Breast epithelium (tissue), 4 donors: ENCODE measurements around the gene MLC1. TPM values are rescaled to one million over a fixed set of nuclear protein-coding genes. Genes with fewer than 3 reads are reported as not detected.

Experiments used
- DNase-seq, 2 donors: peaks; one replicate each; pipeline ENCODE4 v3.0.0-alpha.2; 2019; ENCODE audit warnings: low spot score in 2 of 2
- H3K27ac ChIP-seq, 2 donors: fragments of 200-600 bp; sonication (generic) in 1 of 2; one replicate each; pipeline ENCODE4 v1.5.1; 2016 to 2019; ENCODE audit warnings: mild to moderate bottlenecking in 1 of 2
- H3K27me3 ChIP-seq, 2 donors: fragments of 200-600 bp; sonication (generic) in 1 of 2; one replicate each; pipeline versions ENCODE4 v1.5.1 to v1.6.0; 2017 to 2019; ENCODE audit warnings: control low read depth in 1 of 2, mild to moderate bottlenecking in 1 of 2
- H3K36me3 ChIP-seq: fragments of 200-600 bp; one replicate; pipeline ENCODE4 v1.5.1; 2019
- H3K4me1 ChIP-seq, 2 donors: fragments of 200-600 bp; sonication (generic); one replicate each; pipeline ENCODE4 v1.5.1; 2016 to 2019; ENCODE audit warnings: control low read depth in 1 of 2
- H3K4me3 ChIP-seq, 3 donors: fragments of 200-600 bp; sonication (generic); 1 replicate in 2 of 3; 2 replicates in 1 of 3; pipeline ENCODE4 v1.5.1; 2016 to 2019; ENCODE audit warnings: mild to moderate bottlenecking in 3 of 3, moderate library complexity in 2 of 3
- H3K9me3 ChIP-seq, 2 donors: fragments of 200-600 bp; sonication (generic) in 1 of 2; one replicate each; pipeline ENCODE4 v1.5.1; 2016 to 2019; ENCODE audit warnings: control low read depth in 1 of 2
- POLR2A ChIP-seq: fragments of 450-650 bp; IDR thresholded peaks from one replicate; pipeline ENCODE4 v1.6.1; 2016; ENCODE audit warnings: antibody characterized with exemption, mild to moderate bottlenecking, moderate library complexity
- POLR2AphosphoS5 ChIP-seq, 3 donors: sonication (generic); formaldehyde crosslinking; IDR thresholded peaks; one replicate each; pipeline ENCODE4 v1.6.1; 2017; ENCODE audit warnings: antibody characterized with exemption in 3 of 3
- intact Hi-C: fragments of 100-400 bp; cut with DNase I; formaldehyde crosslinking; loops from one replicate; pipeline ENCODE4 v1.15.1; 2023; ENCODE audit warnings: low total_unique reads
- total RNA-seq, 3 donors: library from RNA; depleted of rRNA; stranded (reverse); fragments of >200 nt; gene quantifications; one replicate each; pipeline ENCODE4 v1.1.0, GENCODE V29; 2016
- TF ChIP-seq, protein P1 (sequence below), 3 donors: fragments of 450-650 bp; IDR thresholded peaks; one replicate each; pipeline ENCODE4 v1.5.1; 2016 to 2017; ENCODE audit warnings: antibody characterized with exemption in 3 of 3, mild to moderate bottlenecking in 3 of 3, moderate library complexity in 3 of 3

MLC1 gene
- total RNA-seq, 3 donors from 2014 or later: 0.15 TPM; not detected in 2

DNA sequence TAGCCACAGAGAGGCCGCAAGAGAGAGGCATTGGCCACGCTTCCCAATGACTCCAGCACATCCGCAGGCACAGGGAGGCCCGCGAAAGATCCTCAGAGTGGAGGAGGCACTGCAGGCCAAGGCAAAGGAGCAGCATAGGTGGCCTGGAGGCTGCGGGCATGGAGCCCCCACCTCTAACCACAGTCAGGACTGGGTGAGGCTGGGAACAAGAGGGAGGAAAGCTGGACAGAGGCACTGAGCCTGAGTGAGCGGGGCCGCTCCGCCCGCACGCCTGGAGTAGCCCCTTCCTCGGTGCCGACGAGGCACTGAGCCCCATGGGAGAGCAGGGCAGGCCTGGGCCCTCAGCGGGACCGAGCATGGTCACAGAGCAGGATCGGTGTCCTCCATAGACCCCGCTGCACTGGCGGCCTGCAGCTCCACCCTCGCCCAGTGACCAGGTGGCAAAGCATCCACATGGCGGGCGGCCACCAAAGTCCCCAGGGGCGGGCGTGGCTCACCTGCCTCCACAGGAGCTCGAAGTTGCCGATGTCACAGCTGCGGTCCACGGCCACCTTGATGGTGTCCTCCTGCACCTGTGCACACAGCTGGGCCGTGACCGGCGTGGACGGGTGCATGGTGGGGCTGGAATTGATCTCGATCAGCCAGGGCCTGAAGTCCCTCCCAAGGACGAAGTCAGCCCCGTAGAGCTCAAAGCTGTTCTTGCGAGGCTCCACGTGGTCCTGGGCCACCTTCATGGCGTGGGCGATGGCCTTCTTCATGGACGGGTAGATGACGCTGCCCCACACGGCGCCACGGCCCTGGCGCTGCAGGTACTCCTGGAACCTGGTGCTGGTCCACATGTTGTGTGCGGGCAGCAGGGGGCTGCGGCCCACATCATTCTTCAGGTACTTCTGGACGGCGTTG is 53.8 kb downstream of the MLC1 start:
- no peak overlapping the region for H3K27ac ChIP-seq
- intact Hi-C loops: loop anchor here (5.0 kb wide), 1 partner anchor 104 kb away; no protein-coding TSS in a partner anchor
- DNase-seq: no peak
- H3K4me1 ChIP-seq: peaks cover 0 to 6% of the 10 kb centered on the region in 2 donors
- H3K36me3 ChIP-seq: no peaks in the 10 kb centered on the region
- H3K9me3 ChIP-seq: no peaks in the 10 kb centered on the region
- H3K27me3 ChIP-seq: peaks cover 0 to 22% of the 10 kb centered on the region in 2 donors
- TF ChIP-seq POLR2AphosphoS5 (IDR thresholded peaks at IDR 0.05): no peak
- TF ChIP-seq, protein P1, sequence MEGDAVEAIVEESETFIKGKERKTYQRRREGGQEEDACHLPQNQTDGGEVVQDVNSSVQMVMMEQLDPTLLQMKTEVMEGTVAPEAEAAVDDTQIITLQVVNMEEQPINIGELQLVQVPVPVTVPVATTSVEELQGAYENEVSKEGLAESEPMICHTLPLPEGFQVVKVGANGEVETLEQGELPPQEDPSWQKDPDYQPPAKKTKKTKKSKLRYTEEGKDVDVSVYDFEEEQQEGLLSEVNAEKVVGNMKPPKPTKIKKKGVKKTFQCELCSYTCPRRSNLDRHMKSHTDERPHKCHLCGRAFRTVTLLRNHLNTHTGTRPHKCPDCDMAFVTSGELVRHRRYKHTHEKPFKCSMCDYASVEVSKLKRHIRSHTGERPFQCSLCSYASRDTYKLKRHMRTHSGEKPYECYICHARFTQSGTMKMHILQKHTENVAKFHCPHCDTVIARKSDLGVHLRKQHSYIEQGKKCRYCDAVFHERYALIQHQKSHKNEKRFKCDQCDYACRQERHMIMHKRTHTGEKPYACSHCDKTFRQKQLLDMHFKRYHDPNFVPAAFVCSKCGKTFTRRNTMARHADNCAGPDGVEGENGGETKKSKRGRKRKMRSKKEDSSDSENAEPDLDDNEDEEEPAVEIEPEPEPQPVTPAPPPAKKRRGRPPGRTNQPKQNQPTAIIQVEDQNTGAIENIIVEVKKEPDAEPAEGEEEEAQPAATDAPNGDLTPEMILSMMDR (IDR thresholded peaks at IDR 0.05): no peak
- no peak for TF ChIP-seq POLR2A
- H3K4me3 ChIP-seq: no peak overlapping the region

DNA sequence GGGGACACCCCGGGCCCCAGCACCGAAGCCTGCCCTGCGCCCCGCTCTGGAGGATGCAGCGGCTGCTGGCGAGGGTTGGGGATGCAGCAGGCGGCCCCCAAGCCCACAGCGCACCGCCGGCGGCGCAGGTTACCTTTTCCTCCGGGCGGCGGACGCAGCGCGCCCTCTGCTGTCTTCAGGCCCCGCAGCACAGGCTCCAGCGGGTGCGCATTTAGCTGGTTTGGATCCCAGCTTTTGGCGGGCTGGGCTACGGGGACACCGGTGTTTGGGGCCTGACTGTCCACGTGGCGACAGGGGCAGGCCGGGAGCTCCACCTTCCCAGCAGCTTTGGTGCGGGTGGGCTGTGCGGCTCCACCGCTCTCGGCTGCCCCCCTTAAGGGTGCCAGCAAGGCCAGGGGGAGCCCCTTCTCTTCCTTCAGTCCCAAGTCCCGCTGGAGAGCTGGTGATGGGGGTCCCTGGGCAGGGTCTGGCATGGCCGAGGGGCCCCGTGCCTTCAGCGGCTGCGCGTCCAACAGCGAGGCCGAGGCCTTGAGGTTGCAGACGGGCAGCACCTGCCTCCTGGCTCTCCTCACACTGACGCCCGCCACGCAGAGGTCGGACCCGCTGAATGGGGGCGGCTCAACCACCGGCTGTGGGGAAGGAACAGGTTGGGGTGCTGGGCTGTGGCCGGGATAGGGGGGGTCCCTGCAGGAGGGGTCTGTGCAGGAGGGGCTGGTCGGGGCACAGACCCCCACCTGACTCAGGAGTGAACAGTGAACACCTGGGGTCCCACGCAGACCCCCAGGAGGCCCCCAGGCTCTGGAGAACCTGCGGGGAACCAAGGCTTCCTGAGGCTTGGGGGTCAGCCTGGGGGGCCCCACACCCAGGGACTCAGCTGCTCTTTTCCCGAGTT is 54.7 kb downstream of the MLC1 start:
- peak overlapping the region in 2 of 3 donors; percentile 9 to 26 for H3K4me3 ChIP-seq
- H3K36me3 ChIP-seq: no peaks in the 10 kb centered on the region
- H3K9me3 ChIP-seq: no peaks in the 10 kb centered on the region
- intact Hi-C loops: loop anchor here (5.0 kb wide), 1 partner anchor 103 kb away; no protein-coding TSS in a partner anchor
- no peak overlapping the region for H3K27ac ChIP-seq
- peaks cover 0 to 22% of the 10 kb centered on the region in 2 donors for H3K27me3 ChIP-seq
- H3K4me1 ChIP-seq: peaks cover 0 to 6% of the 10 kb centered on the region in 2 donors
- TF ChIP-seq, protein P1 (IDR thresholded peaks at IDR 0.05): peak in 2 of 3 donors; percentile 84 to 86
- TF ChIP-seq POLR2A (no peak), POLR2AphosphoS5 (IDR thresholded peaks at IDR 0.05) (no peak)
- DNase-seq: peak; percentile 44 to 74

DNA sequence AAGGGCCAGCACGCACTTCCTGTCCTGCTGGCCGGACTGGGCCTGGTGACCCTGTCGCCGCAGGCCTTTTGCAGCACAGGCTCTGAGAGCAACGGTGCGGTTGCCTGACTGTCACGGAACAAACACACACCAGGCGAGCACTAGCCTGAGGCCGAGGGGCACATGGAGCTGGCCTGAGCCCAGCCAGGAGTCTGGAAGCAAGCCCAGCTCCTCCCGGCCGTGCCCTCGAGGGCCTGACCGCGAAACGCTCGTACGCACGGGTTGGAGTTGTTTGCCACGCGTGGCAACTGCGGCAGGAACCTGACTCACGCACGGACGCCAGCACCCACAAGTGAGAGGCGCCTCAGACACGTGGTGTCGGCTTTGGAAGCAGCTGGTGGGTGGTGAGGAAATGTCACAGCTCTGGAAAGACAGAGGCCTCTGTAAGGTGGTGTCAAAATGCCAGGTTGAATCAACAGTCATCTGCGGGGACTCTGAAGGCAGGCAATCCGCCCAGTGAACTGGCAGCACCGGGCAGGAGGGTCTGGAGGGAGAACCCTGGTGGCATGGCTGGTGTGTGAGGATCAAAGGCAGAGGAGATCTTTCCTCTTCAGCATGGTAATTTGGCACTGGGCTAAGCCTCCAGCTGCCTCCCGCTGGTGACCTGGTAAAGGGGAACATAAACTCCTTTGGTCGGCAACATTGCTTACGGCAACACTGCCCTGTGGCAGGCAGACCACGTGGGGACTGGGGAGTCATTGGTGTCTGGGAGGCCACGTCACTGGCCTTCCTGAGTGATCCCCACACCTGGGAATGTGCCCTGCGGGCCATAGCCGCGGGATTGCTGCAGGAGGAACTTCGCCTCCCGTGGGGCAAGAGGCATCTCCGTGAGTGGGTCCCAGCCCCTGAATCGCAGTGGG is 57.3 kb downstream of the MLC1 start:
- no peaks in the 10 kb centered on the region for H3K36me3 ChIP-seq
- H3K4me3 ChIP-seq: peak overlapping the region in 1 of 3 donors; percentile 22
- TF ChIP-seq POLR2AphosphoS5 (IDR thresholded peaks at IDR 0.05): peak in 2 of 3 donors; percentile 44 to 58
- TF ChIP-seq POLR2A: no peak
- TF ChIP-seq, protein P1 (IDR thresholded peaks at IDR 0.05): no peak
- no peaks in the 10 kb centered on the region for H3K9me3 ChIP-seq
- H3K4me1 ChIP-seq: peaks cover 0 to 6% of the 10 kb centered on the region in 2 donors
- peaks cover 0 to 15% of the 10 kb centered on the region in 2 donors for H3K27me3 ChIP-seq
- peak overlapping the region; percentile 57 to 80 for H3K27ac ChIP-seq
- peak; percentile 71 to 87 for DNase-seq
- intact Hi-C loops: no loop called here

DNA sequence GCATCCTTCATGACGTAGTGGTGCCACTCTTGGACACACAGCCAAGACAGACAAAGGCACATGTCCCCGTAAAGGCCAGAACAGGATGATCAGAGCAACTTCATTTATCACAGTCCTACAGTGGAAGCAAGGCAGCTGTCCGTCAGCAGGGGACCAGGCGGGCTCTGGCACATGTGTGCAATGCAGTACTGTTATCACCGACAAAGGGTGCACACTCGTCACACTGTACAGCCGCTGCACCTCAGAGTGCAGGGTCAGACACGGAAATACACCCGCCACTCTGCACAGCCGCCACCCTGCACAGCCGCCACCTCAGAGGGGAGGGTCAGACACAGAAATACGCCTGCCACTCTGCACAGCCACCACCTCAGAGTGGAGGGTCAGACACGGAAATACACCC is 59.2 kb downstream of the MLC1 start:
- intact Hi-C loops: no loop called here

More for the DNA sequence above, 59.2 kb downstream of the MLC1 start:
- Histone ChIP-seq H3K36me3 (no peaks in the 10 kb centered on the region), H3K27ac (no peak overlapping the region), H3K4me3 (no peak overlapping the region), H3K27me3 (peaks cover 0 to 5% of the 10 kb centered on the region in 2 donors), H3K9me3 (no peaks in the 10 kb centered on the region), H3K4me1 (peaks cover 0 to 6% of the 10 kb centered on the region in 2 donors)
- no peak for TF ChIP-seq POLR2AphosphoS5 (IDR thresholded peaks at IDR 0.05)
- no peak for TF ChIP-seq POLR2A
- TF ChIP-seq, protein P1 (IDR thresholded peaks at IDR 0.05): no peak
- DNase-seq: no peak
